22Rv1 (cell line): ENCODE results near the gene NFIA.

Source experiments
- CTCF ChIP-seq: fragments of 450-650 bp; IDR thresholded peaks from 2 replicates; pipeline ENCODE4 v1.5.1; 2017; ENCODE audit warnings: mild to moderate bottlenecking
- ZFX ChIP-seq: fragments of 450-650 bp; IDR thresholded peaks from 2 replicates; pipeline ENCODE4 v1.6.1; 2017; ENCODE audit warnings: antibody characterized with exemption, borderline replicate concordance

DNA sequence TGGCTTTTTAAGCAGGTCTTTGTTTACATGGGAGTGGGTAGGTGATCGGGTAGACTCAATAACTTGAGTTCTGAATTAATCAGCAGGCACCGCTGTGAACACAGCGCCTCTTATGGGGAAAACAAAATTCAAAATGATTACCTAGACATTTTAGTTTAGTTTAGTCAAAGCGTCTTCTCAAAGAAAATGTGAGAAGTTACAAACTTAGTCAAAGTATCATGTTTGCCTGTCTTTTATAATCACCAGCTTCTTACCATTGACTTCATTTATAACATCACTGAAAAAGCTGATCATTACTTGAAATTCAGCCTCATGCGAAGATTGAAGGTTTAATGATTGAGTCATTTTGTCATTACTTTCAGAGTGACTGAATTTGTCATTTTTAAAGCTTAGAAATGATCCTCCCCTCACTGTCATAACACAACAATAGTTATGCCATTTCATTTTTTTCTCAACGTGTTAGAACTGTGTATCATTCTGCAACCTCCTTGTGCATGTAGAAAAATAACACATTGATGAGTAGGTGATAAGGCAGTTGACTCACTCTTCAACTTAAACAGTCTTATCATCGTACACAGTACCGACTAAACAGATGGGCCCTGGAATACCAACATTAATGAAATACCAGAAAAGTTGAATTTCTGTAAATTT lies 188.5 kb downstream of the NFIA start:
- TF ChIP-seq CTCF (no peak), ZFX (no peak)
